ENCODE data around the gene SORCS2.

Gene SORCS2

DNA sequence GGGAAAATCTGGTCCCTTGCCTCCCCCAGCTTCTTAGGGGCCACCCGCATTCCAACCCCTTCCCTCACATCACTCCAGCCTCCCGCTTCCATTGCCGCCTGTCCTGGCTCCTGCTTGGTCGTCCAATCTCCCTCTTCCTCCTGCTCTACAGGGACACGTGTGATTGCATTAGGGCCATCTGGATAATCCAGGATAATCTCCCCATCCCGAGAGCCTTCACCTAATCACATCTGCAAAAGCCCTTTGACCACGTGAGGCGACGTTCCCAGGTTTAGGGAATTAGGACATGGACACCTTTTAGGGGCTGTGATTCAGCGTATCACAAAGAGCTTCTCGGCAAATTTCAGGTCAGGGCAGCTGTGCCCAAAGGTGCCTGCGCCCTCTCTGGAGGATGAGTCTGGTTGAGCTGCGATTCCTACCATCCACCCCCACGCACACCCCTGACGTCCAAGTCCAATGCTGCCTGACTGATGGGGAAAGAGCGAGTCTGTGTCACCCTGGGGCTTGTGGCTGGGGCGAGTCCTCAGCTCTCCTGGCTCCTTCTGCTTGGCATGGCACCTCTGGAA lies 137.8 kb downstream of the SORCS2 start:
- DNase-seq: no peak

DNA sequence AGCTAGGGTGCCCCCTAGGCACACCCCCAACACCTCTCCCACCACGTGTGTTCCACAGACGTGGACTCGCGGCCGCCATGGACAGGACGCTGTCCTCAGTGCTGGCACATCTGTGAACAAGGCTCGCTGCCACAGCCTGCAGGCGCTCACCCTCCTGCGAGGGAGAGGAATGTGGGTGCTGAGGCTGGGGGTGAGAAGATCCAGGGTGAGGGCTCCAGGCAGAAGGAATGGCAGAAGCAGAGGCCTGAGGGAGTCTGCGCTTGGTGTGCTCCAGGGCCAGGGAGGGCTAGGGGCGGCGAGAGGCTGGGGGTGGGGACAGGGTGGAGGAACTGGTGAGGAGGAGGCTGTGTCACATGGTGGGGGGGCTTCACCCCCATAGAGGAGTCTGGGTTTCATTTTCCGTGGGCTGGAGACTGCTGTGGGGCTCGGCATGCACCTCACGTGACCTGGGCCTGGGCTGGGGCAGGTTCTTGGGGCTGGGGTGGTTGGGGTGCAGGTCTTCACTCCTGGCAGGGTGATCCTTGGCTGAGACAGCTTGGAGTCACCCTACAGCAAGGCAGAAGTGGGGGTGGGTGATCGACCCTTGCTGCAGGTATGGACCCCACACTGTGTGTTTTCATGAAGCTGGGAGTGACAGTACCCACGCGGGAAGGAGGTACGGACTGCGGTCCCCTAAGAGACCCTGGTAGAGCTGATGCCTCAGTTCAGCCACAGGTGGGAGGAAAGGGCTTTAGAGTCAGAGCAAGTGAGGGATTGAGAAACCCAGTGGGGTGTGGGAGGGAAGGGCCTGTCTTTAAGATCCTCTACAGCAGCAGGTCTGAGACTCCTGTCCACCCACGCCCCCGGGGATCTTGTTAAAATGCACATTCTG lies 138.7 kb downstream of the SORCS2 start:
- DNase-seq: no peak

- no peak for DNase-seq
Observed at GRCh38 chr4:7331682-7332000, 139.3 kb downstream of the SORCS2 start.

GRCh38 chr4:7332216-7333023 lies 140.1 kb downstream of the SORCS2 start:
- DNase-seq: peak; percentile 17

- DNase-seq: no peak
Observed at GRCh38 chr4:7333024-7333780, 140.9 kb downstream of the SORCS2 start.

DNA sequence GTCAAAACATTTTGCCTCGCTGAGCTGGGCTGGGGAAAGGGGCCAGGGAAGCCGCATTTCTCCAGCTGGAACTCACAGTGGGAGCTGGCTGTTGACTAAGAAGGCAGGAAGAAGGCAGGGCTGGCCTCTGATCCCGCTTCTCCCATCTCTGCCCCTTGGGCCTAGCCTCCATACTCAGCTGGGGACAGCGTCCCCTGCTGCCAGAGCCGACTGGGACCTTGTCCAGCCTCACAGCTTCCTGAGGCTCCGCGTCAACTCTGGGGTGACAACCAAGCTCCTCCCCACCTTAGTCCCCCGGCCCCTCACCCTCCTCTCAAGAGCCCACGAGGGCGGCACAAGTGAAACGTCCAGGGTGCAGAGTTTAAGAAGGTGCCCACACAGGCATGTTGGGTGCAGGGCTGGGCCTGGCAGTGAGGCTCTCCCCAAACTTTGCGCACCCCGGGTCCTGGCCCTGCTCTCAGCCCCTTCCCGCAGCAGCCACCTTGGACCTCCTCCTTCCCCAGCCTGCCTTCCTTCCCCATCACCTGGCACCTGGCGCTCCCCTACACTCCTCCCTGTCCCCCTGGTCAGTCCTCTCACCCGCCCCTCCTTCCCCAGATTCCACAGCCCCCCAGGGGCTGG lies 141.6 kb downstream of the SORCS2 start:
- DNase-seq: no peak

DNA sequence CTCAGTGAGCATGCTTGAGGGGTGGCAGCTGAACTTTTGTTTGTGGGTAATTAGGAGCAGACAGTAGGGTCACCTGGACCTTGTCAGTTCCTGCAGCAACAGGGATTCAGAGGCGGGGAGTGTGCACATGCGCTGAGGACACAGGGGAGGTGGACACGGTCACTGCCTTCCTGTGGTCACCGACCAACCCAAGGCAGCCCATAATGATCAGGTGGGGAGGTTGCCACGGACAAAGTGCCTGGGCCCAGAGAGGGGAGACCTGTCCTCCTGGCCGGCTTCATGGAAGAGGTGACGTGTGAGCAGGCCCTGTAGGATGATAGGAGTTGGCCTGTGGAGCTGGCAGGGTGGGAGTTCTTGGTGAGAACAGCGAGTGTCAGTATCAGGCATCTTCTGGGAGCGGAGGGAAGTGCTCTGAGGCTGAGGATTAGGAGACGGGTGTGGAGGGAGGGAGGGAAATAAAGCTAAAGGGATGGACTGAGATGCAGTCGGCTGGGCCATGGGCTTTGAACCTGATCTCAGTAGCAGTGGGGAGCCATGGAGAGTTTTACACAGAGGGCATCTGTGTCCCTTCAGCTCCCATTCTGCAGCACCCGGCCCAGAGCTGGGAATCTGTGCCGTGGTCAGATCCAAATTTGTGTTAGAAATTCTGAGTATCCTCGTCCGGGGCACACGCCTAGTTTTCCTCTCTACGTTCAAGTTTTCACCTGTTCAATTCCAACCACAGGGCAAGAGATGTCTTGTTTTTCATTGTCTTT lies 142.4 kb downstream of the SORCS2 start:
- no peak for DNase-seq

- peak; percentile 17 for DNase-seq
Observed at GRCh38 chr4:7335344-7336066, 143.2 kb downstream of the SORCS2 start.

DNA sequence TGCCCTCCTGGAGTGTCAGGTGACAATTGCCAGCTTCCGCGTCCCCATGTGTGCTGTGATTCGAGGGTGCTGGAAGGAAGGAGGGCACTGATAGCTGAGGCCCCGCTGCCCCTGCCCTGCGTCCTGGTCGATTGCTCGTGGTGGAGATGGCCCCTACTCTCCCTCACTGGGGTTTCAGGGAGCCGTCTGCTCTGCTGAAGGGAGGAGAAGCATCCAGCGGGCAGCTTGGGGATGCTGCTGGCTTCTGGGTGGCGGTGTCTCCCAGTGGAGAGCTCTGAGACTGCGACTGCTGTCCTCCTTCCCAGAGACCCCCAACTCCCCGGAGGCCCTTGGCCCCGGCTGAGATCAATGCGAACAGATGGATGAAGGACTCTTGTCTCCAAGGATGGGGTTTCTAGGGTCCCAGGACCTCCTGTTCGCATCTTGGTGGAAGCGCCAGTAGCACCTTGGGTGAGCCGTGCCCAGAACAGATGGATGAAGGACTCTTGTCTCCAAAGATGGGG lies 143.8 kb downstream of the SORCS2 start:
- DNase-seq: no peak

DNA sequence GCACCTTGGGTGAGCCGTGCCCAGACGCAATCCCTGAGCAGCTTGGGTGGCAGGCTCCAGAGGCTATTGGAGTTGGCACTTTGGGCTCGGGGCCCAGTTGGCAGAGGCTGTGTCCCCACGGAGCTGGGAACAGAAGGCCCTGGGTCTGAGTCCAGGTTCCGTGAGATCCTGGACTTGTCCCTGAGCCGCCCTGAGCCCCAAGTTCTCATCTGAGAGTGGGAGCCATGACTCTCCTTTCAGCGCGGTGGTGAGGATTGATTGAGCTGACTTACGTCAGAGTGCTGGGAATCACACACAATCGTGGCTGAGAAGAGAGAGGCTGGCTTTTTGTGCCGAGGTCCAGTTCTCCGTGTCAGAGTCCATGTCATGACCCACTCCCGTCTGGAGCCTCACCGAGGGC lies 144.4 kb downstream of the SORCS2 start:
- no peak for DNase-seq

DNA sequence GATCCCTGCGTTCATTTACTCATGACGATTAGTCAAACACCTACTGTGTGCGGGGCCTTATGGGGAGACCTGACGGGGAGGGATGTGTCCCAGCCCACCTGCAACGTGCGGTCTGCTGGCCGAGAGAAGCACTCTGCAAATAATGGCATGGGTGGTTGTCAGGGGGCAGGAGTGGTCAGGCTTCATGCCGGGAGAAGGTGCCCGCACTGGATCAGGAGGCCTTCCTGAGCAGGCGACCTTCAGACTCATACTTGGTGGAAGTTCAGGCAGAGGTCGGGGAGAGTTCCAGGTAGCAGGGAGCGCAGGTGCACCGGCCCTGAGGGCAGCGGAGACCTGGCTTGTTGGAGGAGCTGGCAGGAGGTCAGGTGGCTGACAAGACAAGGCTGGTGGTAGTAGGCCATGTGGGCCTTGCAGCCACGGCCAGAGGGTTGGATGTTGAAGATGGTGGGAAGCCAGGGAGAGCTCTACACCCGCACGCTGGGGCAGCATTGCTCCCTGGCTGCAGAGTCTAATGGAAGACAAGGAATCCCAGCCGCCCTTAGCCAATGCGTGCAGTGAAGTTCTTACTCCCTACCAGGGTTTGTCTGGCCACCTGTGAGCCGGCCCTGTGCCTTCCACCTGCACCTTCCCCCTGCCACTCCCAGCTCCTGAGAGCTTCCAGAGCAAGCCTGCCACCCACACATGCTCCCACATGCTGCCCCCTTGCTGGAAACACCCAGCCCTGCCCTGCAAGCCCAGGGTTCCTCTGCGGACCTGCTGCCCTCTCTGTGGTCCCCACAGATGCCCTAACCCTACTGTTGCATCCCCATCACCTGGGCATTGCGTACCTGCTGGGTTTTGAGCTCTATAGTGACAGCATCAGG lies 145.1 kb downstream of the SORCS2 start:
- no peak for DNase-seq

DNA sequence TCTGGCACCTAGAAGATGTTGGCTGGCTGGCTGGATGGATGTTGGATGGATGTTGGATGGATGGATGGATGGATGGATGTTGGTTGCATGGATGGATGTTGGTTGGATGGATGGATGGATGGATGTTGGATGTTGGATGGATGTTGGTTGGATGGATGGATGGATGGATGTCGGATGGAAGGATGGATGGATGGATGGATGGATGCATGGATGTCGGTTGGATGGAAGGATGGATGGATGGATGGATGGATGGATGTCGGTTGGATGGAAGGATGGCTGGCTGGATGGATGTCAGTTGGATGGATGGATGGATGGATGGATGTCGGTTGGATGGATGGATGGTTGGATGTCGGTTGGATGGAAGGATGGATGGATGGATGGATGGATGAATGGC lies 145.7 kb downstream of the SORCS2 start:
- no peak for DNase-seq

DNA sequence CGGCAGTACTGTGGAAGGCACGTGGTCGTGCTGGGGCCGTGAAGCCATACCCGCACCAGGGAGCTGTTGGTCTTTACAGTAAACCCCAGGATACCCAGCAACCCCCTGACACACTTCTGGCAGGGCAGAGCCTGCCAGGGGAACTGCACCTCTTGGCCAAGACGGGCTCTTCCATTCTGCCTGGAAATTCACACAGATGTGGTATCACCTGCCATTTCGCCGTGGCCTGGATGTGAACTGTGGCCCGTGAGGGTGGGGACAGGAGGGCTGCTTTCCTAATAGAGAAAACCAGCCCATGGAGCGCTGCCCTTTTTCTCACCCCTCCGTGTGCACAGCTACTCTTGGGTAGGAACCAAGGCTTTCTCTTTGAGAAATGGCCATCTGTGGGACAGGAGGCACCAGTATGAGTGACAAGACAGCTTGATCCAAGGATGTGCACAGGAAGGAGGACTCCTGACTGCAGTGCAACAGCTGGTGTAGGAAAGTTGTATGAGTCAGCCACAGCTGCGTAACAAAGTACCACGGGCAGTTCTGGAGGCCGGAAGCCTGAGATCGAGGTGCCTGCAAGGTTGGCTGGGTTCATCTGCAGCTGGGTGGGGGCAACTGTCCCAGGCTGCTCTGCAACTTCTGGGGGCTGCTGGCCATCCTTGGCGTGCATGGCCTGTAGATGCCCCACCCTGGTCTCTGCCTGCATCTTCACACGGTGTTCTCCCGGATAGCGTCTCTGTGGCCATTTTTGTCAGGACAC lies 146.7 kb downstream of the SORCS2 start:
- no peak for DNase-seq

DNA sequence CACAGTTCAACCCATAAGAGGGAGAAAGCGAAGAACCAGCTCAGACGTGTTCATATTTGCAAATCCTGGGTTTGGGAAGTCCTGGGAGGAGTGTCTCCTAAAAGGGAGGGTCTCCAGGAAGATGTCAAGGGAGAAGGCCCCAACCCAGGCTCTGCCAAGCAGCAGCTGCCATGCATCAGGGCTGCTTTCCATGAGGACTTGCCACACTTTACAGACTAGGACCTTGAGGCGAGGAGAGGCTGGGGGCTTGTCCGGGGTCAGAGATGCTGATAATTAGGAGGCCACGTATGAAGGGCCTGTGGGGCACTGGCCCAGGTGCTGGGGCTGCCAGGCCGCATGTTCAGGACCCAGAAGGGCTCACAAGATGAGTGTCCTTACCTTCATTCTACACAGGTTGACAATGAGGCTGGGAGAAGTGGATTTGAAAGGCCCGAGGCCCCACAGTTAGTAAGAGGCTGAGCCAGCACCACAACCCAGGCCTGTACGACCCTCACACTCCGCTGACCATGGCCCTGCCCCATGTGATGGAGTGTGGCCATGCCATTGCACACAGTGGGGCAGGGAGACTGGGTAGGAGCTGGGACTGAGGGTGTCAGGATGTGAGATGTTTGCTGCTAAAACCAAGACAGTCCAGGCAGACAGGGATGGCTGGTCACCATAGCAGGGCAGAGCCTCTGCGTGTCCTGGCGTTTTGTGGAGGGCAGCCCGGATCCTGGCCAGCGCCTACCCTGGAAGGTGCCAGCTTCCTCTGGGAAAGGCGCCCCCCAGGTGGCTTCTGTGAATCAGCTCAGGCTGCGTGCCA lies 147.6 kb downstream of the SORCS2 start:
- DNase-seq: no peak

DNA sequence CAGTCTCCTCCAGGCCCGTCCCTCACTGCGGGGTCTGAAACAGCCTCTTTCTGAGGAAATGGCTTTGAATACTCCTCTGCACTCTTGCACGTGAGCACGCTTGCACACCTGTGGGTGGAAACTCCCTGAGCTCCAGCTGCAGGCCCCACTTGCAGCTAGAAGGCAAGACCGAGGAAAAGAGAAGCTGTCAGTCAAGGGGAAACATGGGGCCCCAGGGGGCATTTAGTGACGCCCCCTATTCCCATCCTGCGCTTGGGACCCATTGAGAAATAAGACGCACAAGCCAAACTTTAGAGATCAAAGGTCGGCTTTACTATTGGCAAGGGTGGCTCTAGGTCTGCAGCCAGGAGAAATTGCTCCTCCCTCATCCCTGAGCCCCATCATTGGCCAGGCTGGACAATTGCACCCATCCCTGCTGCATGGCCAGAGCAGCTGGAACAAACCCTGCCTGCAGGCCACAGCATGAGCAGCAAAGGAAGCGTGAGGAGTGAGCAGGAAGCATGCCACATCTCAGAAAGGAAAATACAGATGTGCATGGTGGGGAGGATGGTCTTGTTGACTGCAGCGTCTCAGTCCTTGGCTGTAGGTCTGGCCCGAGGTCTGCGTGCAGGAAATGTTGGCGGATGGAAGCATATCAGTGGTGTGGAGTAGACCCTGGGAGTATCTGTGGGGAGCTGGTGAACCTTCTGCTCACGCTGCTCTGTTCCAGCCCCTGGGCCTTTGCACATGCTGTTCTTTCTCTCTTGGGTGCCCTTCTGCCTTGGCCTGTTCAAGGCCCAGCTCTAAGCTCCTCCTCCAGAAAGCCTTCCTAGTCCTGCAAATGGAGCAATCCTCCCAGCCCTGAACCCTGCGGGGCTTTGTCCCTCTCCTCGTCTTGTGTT lies 148.5 kb downstream of the SORCS2 start:
- no peak for DNase-seq

DNA sequence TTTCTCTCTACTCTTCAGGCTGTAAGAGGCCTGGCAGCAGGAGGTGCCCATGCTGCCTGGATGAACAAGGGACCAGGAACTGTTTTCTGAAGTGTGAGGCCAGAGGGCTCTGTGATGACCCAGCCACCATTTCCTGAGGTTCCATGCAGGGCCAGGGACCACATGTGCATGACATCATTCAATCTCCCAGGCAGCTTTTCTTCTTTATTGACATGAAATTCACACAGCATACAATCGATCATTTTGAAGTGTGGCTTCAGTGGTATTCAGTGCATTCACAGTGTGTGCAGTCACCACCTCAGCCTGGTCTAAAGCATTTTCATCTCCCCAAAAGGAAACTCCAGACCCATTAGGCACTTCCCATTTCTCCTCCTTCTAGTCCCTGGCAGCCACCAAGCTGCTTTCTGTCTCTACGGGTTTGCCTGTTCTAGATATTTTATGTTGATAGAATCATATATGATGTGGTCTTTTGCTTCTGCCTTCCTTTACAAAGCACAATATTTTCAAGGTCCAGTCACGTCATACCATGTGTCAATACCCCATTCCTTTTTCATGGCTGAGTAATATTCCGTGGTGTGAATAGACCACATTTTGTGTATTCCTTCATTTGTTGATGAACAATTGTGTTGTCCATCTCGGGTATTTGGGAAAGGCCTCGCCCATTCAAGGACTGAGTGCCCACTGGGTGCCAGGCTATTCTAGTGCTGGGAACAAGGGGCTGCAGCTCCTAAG lies 149.3 kb downstream of the SORCS2 start:
- DNase-seq: no peak

All from NCI-H1694 treated with DMSO at 0.1 percent for 48 hours (cell line).